ENCODE measurements around the gene GPR148. TPM values are rescaled to one million over a fixed set of nuclear protein-coding genes. Genes with fewer than 3 reads are reported as not detected.

The GPR148 gene, protein sequence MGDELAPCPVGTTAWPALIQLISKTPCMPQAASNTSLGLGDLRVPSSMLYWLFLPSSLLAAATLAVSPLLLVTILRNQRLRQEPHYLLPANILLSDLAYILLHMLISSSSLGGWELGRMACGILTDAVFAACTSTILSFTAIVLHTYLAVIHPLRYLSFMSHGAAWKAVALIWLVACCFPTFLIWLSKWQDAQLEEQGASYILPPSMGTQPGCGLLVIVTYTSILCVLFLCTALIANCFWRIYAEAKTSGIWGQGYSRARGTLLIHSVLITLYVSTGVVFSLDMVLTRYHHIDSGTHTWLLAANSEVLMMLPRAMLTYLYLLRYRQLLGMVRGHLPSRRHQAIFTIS
- not detected in 2 replicates for total RNA-seq

DNA sequence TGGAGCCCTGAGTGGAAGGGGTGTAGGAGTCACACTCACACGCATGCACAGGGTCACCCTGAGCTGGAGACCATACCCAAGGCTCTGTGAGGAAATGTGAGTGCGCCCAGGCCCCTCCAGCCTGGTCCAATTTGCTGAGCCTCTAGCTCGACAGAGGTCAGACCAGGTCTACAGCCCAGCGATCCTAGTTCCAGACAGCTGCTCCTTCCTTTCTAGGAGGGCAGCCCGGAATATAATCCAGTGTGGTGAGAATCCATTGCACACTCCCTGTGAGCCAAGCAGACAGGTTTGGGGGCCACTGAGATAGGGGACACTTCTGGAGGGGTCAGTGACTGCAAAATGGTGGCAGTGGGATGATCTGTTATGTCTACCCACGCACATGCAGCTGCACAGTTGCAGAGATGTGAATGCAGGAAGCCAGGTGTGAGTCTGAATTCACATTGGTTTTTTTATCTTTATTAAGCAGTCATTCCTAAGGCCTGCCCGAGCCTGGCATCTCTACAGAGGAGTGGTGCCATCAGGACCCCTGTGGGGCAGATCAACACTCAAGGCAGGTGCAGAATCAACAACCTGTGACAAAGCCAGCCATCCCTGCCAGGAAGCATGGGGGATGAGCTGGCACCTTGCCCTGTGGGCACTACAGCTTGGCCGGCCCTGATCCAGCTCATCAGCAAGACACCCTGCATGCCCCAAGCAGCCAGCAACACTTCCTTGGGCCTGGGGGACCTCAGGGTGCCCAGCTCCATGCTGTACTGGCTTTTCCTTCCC is at the start of gene GPR148:
TSS of gene GPR148 (plus strand) at position 522 of the 768 bp plus-strand sequence. CDS start at position 604, 82 bp downstream.

DNA sequence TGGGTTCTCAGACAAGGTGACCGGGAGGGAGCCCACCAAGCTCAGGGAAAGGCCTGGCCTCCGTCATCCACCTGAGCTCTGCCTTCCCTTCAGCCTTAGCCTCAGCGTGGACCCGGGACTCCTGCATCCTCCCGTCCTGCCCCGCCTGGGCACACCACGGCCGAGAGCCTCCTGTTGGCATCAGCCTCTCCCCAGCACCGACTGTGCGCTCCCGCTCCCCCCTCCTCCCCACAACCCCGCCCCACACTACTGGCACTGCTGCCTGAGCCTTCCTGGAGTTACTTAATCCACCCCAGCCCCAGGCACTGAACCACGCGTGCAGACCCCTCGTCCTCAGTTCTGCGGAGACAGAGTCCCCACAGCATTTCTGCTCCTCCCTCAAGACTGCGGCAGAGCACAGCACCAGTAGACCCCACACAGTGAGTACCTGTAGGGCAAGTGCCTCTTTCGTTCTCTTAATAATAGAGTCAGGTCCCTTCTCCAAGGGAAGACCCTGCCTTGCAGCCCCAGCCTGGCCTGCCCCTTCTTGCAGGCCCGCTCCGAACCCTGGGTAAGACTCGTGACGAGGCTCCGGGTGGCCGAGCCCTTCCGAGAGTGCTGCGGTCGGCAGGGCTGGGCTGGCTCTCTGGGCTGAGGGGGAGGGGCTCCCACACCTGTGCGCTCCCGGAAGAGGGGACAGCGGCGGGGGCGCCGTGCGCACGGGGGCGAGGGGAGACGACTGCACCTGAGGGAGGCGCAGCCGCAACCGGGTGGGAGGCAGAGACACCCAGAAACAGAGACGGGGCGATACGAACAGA is 26.6 kb downstream of the GPR148 start, which contains the start of gene AMER3:
TSS of gene AMER3 (plus strand) at position 285 of the 797 bp plus-strand sequence. CDS start 6,533 bp downstream, outside the sequence.

Other genes with a start within 250 kb of the GPR148 start
- gene POTEI, start 219.7 kb upstream of the GPR148 start, total RNA-seq: not detected in 2 replicates
- gene CFC1B, start 207.8 kb upstream of the GPR148 start, total RNA-seq: not detected in 2 replicates
- gene CFC1, start 129.5 kb upstream of the GPR148 start, total RNA-seq: not detected in 2 replicates
- not detected in 2 replicates for gene POTEJ, start 117.6 kb upstream of the GPR148 start, total RNA-seq
- not detected in 2 replicates for gene AMER3, start 26.5 kb downstream of the GPR148 start, total RNA-seq
- 54.2 and 78.5 TPM in 2 replicates for gene ARHGEF4, start 107.8 kb downstream of the GPR148 start, total RNA-seq

Data from airway epithelial cell (primary cell).